ENCODE data around the gene C9orf57. TPM values are rescaled to one million over a fixed set of nuclear protein-coding genes. Genes with fewer than 3 reads are reported as not detected.
"Not testable (repeated sequence)": the region's sequence is repeated elsewhere in the genome, so short reads cannot be mapped to it uniquely, and the experiment has no call there.

The C9orf57 gene
- total RNA-seq (not detected), polyA plus RNA-seq (not detected), total RNA-seq (not detected)

- Mint-ChIP-seq H3K4me1 (no peaks in the 10 kb centered on the region), H3K4me3 (no peak within 1 kb of the TSS), H3K27me3 (peaks cover 0 to 31% (median 17%) of the 10 kb centered on the region in 5 donors), H3K36me3 (no peaks in the 10 kb centered on the region), H3K9me3 (peaks cover 0 to 2% (median 0%) of the 10 kb centered on the region in 11 donors), H3K27ac (no peak within 1 kb of the TSS)
- Histone ChIP-seq H3K4me3 (ENCODE audit: low read length) (no peak within 1 kb of the TSS), H3K4me1 (ENCODE audit: control insufficient read depth in 2 of 2, insufficient read depth in 2 of 2, low read length in 2 of 2) (no peaks in the 10 kb centered on the region), H3K9me3 (ENCODE audit: control insufficient read depth in 2 of 3, low read length in 3 of 3) (no peaks in the 10 kb centered on the region), H3K27ac (ENCODE audit: low read depth, low read length) (no peak within 1 kb of the TSS), H3K36me3 (ENCODE audit: control insufficient read depth in 2 of 3, insufficient read depth in 3 of 3, low read length in 3 of 3) (no peaks in the 10 kb centered on the region), H3K27me3 (ENCODE audit: control insufficient read depth in 2 of 2, insufficient read depth in 2 of 2, low read length in 2 of 2) (no peaks in the 10 kb centered on the region)
- intact Hi-C loops (cut with micrococcal nuclease) = no loop called here
- ChIA-PET CTCF (no interaction called here), POLR2A (no interaction called here)
- DNase-seq = no peak
- ATAC-seq = no peak
These were observed at the start of gene C9orf57 for GRCh38 chr9:72060513-72060912. C9orf57 (minus strand) TSS chr9:72060613; CDS start chr9:72059331, 1,282 bp downstream.

- H3K9me3 Mint-ChIP-seq = peaks cover 0 to 17% (median 5%) of the 10 kb centered on the region in 11 donors
- H3K36me3 Mint-ChIP-seq = no peaks in the 10 kb centered on the region
- POLR2A ChIA-PET = no interaction called here
- no peaks in the 10 kb centered on the region for H3K4me1 Mint-ChIP-seq
- Histone ChIP-seq H3K27me3 (ENCODE audit: control insufficient read depth in 2 of 2, insufficient read depth in 2 of 2, low read length in 2 of 2) (no peaks in the 10 kb centered on the region), H3K27ac (ENCODE audit: low read depth, low read length) (no peak overlapping the region), H3K4me3 (ENCODE audit: low read length) (no peak overlapping the region), H3K36me3 (ENCODE audit: control insufficient read depth in 2 of 3, insufficient read depth in 3 of 3, low read length in 3 of 3) (no peaks in the 10 kb centered on the region), H3K9me3 (ENCODE audit: control insufficient read depth in 2 of 3, low read length in 3 of 3) (no peaks in the 10 kb centered on the region), H3K4me1 (ENCODE audit: control insufficient read depth in 2 of 2, insufficient read depth in 2 of 2, low read length in 2 of 2) (no peaks in the 10 kb centered on the region)
- no peaks in the 10 kb centered on the region for H3K27me3 Mint-ChIP-seq
- CTCF ChIA-PET = no interaction called here
- H3K4me3 Mint-ChIP-seq = no peak overlapping the region
- intact Hi-C loops (cut with micrococcal nuclease) = no loop called here
- no peak overlapping the region for H3K27ac Mint-ChIP-seq
- no peak for ATAC-seq
- no peak for DNase-seq
These were observed 42.1 kb upstream of the C9orf57 start for GRCh38 chr9:72102520-72102919.

GRCh38 chr9:72095520-72095919 lies 35.1 kb upstream of the C9orf57 start:
- H3K36me3 Mint-ChIP-seq; H3K4me1 Mint-ChIP-seq; intact Hi-C loops (cut with micrococcal nuclease); H3K27me3 ChIP-seq (ENCODE audit: control insufficient read depth in 2 of 2, insufficient read depth in 2 of 2, low read length in 2 of 2); H3K4me3 ChIP-seq (ENCODE audit: low read length); H3K27ac ChIP-seq (ENCODE audit: low read depth, low read length); H3K4me1 ChIP-seq (ENCODE audit: control insufficient read depth in 2 of 2, insufficient read depth in 2 of 2, low read length in 2 of 2); H3K27ac Mint-ChIP-seq; ATAC-seq; DNase-seq; H3K4me3 Mint-ChIP-seq; H3K36me3 ChIP-seq (ENCODE audit: control insufficient read depth in 2 of 3, insufficient read depth in 3 of 3, low read length in 3 of 3); POLR2A ChIA-PET; H3K9me3 ChIP-seq (ENCODE audit: control insufficient read depth in 2 of 3, low read length in 3 of 3): not testable (repeated sequence)
- peaks cover 0 to 23% (median 16%) of the 10 kb centered on the region in 5 donors for H3K27me3 Mint-ChIP-seq
- CTCF ChIA-PET = interaction anchor here (0.6 kb wide), 1 partner anchor 16 kb away, joined by 3 read pairs; no protein-coding TSS in a partner anchor
- H3K9me3 Mint-ChIP-seq = peaks cover 0 to 26% (median 5%) of the 10 kb centered on the region in 11 donors

GRCh38 chr9:72092820-72093219 lies 32.4 kb upstream of the C9orf57 start:
- intact Hi-C loops (cut with micrococcal nuclease) = no loop called here
- H3K36me3 ChIP-seq (ENCODE audit: control insufficient read depth in 2 of 3, insufficient read depth in 3 of 3, low read length in 3 of 3) = no peaks in the 10 kb centered on the region
- Mint-ChIP-seq H3K4me1 (peaks cover 0 to 1% (median 0%) of the 10 kb centered on the region in 7 donors), H3K4me3 (no peak overlapping the region), H3K27me3 (peaks cover 0 to 26% (median 21%) of the 10 kb centered on the region in 5 donors), H3K27ac (no peak overlapping the region), H3K36me3 (no peaks in the 10 kb centered on the region), H3K9me3 (peaks cover 0 to 12% (median 1%) of the 10 kb centered on the region in 11 donors)
- DNase-seq (no peak), ATAC-seq (no peak)
- H3K4me3 ChIP-seq (ENCODE audit: low read length) = no peak overlapping the region
- no peaks in the 10 kb centered on the region for H3K27me3 ChIP-seq (ENCODE audit: control insufficient read depth in 2 of 2, insufficient read depth in 2 of 2, low read length in 2 of 2)
- ChIA-PET POLR2A (no interaction called here), CTCF (no interaction called here)
- H3K9me3 ChIP-seq (ENCODE audit: control insufficient read depth in 2 of 3, low read length in 3 of 3) = no peaks in the 10 kb centered on the region
- no peak overlapping the region for H3K27ac ChIP-seq (ENCODE audit: low read depth, low read length)
- no peaks in the 10 kb centered on the region for H3K4me1 ChIP-seq (ENCODE audit: control insufficient read depth in 2 of 2, insufficient read depth in 2 of 2, low read length in 2 of 2)

- Mint-ChIP-seq H3K27ac (no peak overlapping the region), H3K4me1 (no peaks in the 10 kb centered on the region), H3K9me3 (peaks cover 0 to 9% (median 0%) of the 10 kb centered on the region in 11 donors), H3K27me3 (peaks cover 0 to 34% (median 15%) of the 10 kb centered on the region in 5 donors), H3K4me3 (no peak overlapping the region), H3K36me3 (no peaks in the 10 kb centered on the region)
- Histone ChIP-seq H3K27ac (ENCODE audit: low read depth, low read length) (no peak overlapping the region), H3K27me3 (ENCODE audit: control insufficient read depth in 2 of 2, insufficient read depth in 2 of 2, low read length in 2 of 2) (no peaks in the 10 kb centered on the region), H3K36me3 (ENCODE audit: control insufficient read depth in 2 of 3, insufficient read depth in 3 of 3, low read length in 3 of 3) (no peaks in the 10 kb centered on the region), H3K9me3 (ENCODE audit: control insufficient read depth in 2 of 3, low read length in 3 of 3) (no peaks in the 10 kb centered on the region), H3K4me1 (ENCODE audit: control insufficient read depth in 2 of 2, insufficient read depth in 2 of 2, low read length in 2 of 2) (no peaks in the 10 kb centered on the region), H3K4me3 (ENCODE audit: low read length) (no peak overlapping the region)
- no peak for DNase-seq
- CTCF ChIA-PET = no interaction called here
- ATAC-seq = no peak
- POLR2A ChIA-PET = no interaction called here
- intact Hi-C loops (cut with micrococcal nuclease) = no loop called here
These were observed 29.2 kb upstream of the C9orf57 start for GRCh38 chr9:72089451-72090130.

GRCh38 chr9:72082536-72082935 lies 22.1 kb upstream of the C9orf57 start:
- Histone ChIP-seq H3K9me3 (ENCODE audit: control insufficient read depth in 2 of 3, low read length in 3 of 3) (no peaks in the 10 kb centered on the region), H3K36me3 (ENCODE audit: control insufficient read depth in 2 of 3, insufficient read depth in 3 of 3, low read length in 3 of 3) (no peaks in the 10 kb centered on the region), H3K27me3 (ENCODE audit: control insufficient read depth in 2 of 2, insufficient read depth in 2 of 2, low read length in 2 of 2) (peaks cover 0 to 2% of the 10 kb centered on the region in 2 donors), H3K27ac (ENCODE audit: low read depth, low read length) (no peak overlapping the region), H3K4me1 (ENCODE audit: control insufficient read depth in 2 of 2, insufficient read depth in 2 of 2, low read length in 2 of 2) (no peaks in the 10 kb centered on the region), H3K4me3 (ENCODE audit: low read length) (no peak overlapping the region)
- ChIA-PET POLR2A (no interaction called here), CTCF (no interaction called here)
- Mint-ChIP-seq H3K4me1 (no peaks in the 10 kb centered on the region), H3K4me3 (no peak overlapping the region), H3K27me3 (peaks cover 6 to 17% (median 13%) of the 10 kb centered on the region in 5 donors), H3K27ac (no peak overlapping the region), H3K9me3 (peaks cover 0 to 10% (median under 1%) of the 10 kb centered on the region in 11 donors), H3K36me3 (no peaks in the 10 kb centered on the region)
- DNase-seq (no peak), ATAC-seq (no peak)
- intact Hi-C loops (cut with micrococcal nuclease) = no loop called here

- Mint-ChIP-seq H3K27me3 (peaks cover 0 to 18% (median 4%) of the 10 kb centered on the region in 5 donors), H3K9me3 (peaks cover 0 to 49% (median 8%) of the 10 kb centered on the region in 11 donors)
- H3K36me3 ChIP-seq (ENCODE audit: control insufficient read depth in 2 of 3, insufficient read depth in 3 of 3, low read length in 3 of 3); H3K4me1 Mint-ChIP-seq; POLR2A ChIA-PET; H3K27me3 ChIP-seq (ENCODE audit: control insufficient read depth in 2 of 2, insufficient read depth in 2 of 2, low read length in 2 of 2); H3K9me3 ChIP-seq (ENCODE audit: control insufficient read depth in 2 of 3, low read length in 3 of 3); intact Hi-C loops (cut with micrococcal nuclease); ATAC-seq; H3K4me3 ChIP-seq (ENCODE audit: low read length); CTCF ChIA-PET; DNase-seq; H3K36me3 Mint-ChIP-seq; H3K27ac Mint-ChIP-seq; H3K27ac ChIP-seq (ENCODE audit: low read depth, low read length); H3K4me1 ChIP-seq (ENCODE audit: control insufficient read depth in 2 of 2, insufficient read depth in 2 of 2, low read length in 2 of 2); H3K4me3 Mint-ChIP-seq: not testable (repeated sequence)
These were observed 14.3 kb upstream of the C9orf57 start for GRCh38 chr9:72074666-72075065.

All from naive thymus-derived CD4-positive, alpha-beta T cell (primary cell).